Keratinocyte (primary cell): ENCODE results near the gene TMEM234. TPM values are rescaled to one million over a fixed set of nuclear protein-coding genes. Genes with fewer than 3 reads are reported as not detected.

ENCODE experiments used
- DNase-seq: peaks from one replicate; pipeline ENCODE4 v3.0.0-alpha.2; 2011; ENCODE audit warnings: low read depth, missing footprints, low spot score
- FAIRE-seq: peaks from 2 replicates; lab custom pipeline; 2011; peaks lifted over from hg19 to GRCh38; lab: Jason Lieb, UNC
- H2AFZ ChIP-seq: 2 replicates; pipeline ENCODE4 v1.6.0; 2012; ENCODE audit warnings: low read length, control low read depth, inconsistent platforms; ENCODE audit not compliant: control insufficient read depth
- H3K27ac ChIP-seq: 2 replicates; pipeline ENCODE4 v1.5.1; 2011; ENCODE audit warnings: low read length; ENCODE audit not compliant: control insufficient read depth, insufficient read depth
- H3K27me3 ChIP-seq: 3 replicates; pipeline ENCODE4 v1.6.0; 2011; ENCODE audit warnings: low read length; ENCODE audit not compliant: control insufficient read depth, insufficient read depth; ENCODE audit errors: extremely low read depth
- H3K36me3 ChIP-seq, 2 experiments: 2 replicates in 1 of 2; 3 replicates in 1 of 2; pipeline ENCODE4 v1.5.1; 2011; ENCODE audit warnings: low read length in 2 of 2, mild to moderate bottlenecking in 1 of 2; ENCODE audit not compliant: control insufficient read depth in 2 of 2, insufficient read depth in 2 of 2; ENCODE audit errors: extremely low read depth in 1 of 2
- H3K4me1 ChIP-seq: 3 replicates; pipeline ENCODE4 v1.5.1; 2011; ENCODE audit warnings: low read length; ENCODE audit not compliant: control insufficient read depth, insufficient read depth; ENCODE audit errors: extremely low read depth
- H3K4me2 ChIP-seq: 3 replicates; pipeline ENCODE4 v1.6.0; 2011; ENCODE audit warnings: low read depth, low read length; ENCODE audit not compliant: control insufficient read depth, insufficient read depth; ENCODE audit errors: extremely low read depth
- H3K4me3 ChIP-seq, 3 experiments: fragments of 200-600 bp in 1 of 3; sonication (generic) in 1 of 3; 2 replicates in 2 of 3; 3 replicates in 1 of 3; pipeline ENCODE4 v1.5.1; 2011 to 2016; ENCODE audit warnings: low read length in 3 of 3, mild to moderate bottlenecking in 3 of 3, control low read depth in 2 of 3, inconsistent platforms in 1 of 3, low read depth in 1 of 3, mixed read lengths in 1 of 3, mixed run types in 1 of 3, moderate library complexity in 1 of 3; ENCODE audit not compliant: control insufficient read depth in 2 of 3, insufficient read depth in 2 of 3; ENCODE audit errors: extremely low read depth in 1 of 3
- H3K79me2 ChIP-seq: 2 replicates; pipeline ENCODE4 v1.6.0; 2012; ENCODE audit warnings: low read length; ENCODE audit not compliant: control insufficient read depth, insufficient read depth
- H3K9ac ChIP-seq: 3 replicates; pipeline ENCODE4 v1.6.0; 2011; ENCODE audit warnings: low read length; ENCODE audit not compliant: control insufficient read depth, insufficient read depth; ENCODE audit errors: extremely low read depth
- H3K9me1 ChIP-seq: 3 replicates; pipeline ENCODE4 v1.6.0; 2011; ENCODE audit warnings: low read length; ENCODE audit not compliant: control insufficient read depth, insufficient read depth; ENCODE audit errors: extremely low read depth
- H3K9me3 ChIP-seq: 2 replicates; pipeline ENCODE4 v1.5.1; 2012; ENCODE audit warnings: low read depth, low read length; ENCODE audit not compliant: control insufficient read depth
- H4K20me1 ChIP-seq: 3 replicates; pipeline ENCODE4 v1.6.0; 2011; ENCODE audit warnings: low read length; ENCODE audit not compliant: control insufficient read depth, insufficient read depth; ENCODE audit errors: extremely low read depth
- EZH2 ChIP-seq: IDR thresholded peaks from one replicate; pipeline ENCODE4 v1.6.1; 2012; ENCODE audit warnings: inconsistent platforms, mild to moderate bottlenecking, low read length, moderate library complexity
- dilution Hi-C: fragments of 300-500 bp; cut with MboI; formaldehyde crosslinking; loops from one replicate; pipeline ENCODE4 v1.7.0; 2020; ENCODE audit warnings: low sequenced_read_pairs; ENCODE audit not compliant: extremely low pct_ligation_motif_present
- polyA plus RNA-seq, 5 experiments: library from polyadenylated mRNA; depleted of rRNA in 3 of 5; stranded (reverse) in 3 of 5; stranded (forward) in 1 of 5; unstranded in 1 of 5; fragments of >200 nt; gene quantifications; 1 replicate in 1 of 5; 2 replicates in 3 of 5; 3 replicates in 1 of 5; pipeline versions ENCODE4 v1.2.1 to v1.2.3, GENCODE V29; 2011 to 2012; ENCODE audit warnings: missing spikeins in 2 of 5, low read depth in 1 of 5, low replicate concordance in 1 of 5
- TF ChIP-seq, protein P1 (sequence below), 3 experiments: IDR thresholded peaks in 1 of 3; conservative IDR thresholded peaks in 1 of 3; optimal IDR thresholded peaks in 1 of 3; 2 replicates in 2 of 3; 3 replicates in 1 of 3; pipeline versions ENCODE3 to v1.5.1; 2011; ENCODE audit warnings: low read length in 3 of 3, mild to moderate bottlenecking in 3 of 3, moderate library complexity in 2 of 3, control low read depth in 1 of 3, inconsistent platforms in 1 of 3; ENCODE audit not compliant: insufficient read depth in 2 of 3; ENCODE audit errors: extremely low read depth in 1 of 3

The TMEM234 gene
- polyA plus RNA-seq, 1 donor (not counting 4 experiments of a cell fraction or from before 2014, with no cell fraction given): 14.4 TPM

DNA sequence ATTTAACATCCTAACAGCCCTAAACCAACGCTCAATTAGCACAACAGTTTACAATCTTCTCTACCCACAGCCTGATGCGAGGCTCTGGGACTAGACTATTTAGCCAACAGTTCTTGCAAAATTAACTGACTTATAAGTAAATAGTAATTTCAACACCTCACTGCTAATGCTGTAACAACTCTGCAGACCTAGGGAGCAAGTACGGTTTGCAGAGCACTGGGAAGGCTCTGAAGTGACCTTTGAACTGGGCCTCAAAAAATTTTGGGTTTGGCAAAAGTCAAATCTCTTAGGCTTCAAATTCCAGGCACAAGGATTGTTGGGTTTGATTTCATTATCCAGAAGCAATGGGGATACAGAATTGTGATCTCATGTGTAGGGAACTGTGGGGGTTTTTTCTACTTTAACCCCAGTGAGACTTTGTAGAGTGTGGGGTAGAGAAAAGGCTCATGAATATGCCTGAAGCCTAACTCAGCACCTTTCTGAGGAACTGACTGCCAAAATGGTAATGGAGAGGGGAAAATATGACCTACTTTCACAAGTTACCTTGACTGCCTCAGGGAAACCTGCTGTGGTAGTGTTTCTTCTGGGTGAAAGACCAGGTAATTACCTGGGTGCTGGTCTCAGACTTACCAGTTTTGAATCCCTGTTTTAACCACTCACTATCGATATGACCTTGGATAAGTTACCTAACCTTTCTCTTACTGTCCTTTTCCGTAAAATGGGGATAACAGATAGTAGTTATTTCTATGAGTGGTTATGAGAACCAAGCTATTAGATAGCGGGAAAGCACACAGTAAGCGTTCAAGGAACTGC, 43.6 kb downstream of the TMEM234 start:
- Histone ChIP-seq H3K4me3 (no peak overlapping the region), H3K9me1 (peaks cover 3% of the 10 kb centered on the region), H3K27ac (peak overlapping the region; percentile 90), H3K4me2 (peak overlapping the region; percentile 87), H3K9ac (peak overlapping the region; percentile 90), H3K9me3 (no peaks in the 10 kb centered on the region), H2AFZ (peak overlapping the region; percentile 4), H3K27me3 (no peaks in the 10 kb centered on the region), H3K79me2 (peaks cover 29% of the 10 kb centered on the region), H4K20me1 (no peaks in the 10 kb centered on the region), H3K4me1 (peaks cover 19% of the 10 kb centered on the region), H3K36me3 (peaks cover 10 to 29% of the 10 kb centered on the region in 2 experiments)
- dilution Hi-C loops: no loop called here
- FAIRE-seq (no peak), DNase-seq (no peak)
- TF ChIP-seq, protein P1, sequence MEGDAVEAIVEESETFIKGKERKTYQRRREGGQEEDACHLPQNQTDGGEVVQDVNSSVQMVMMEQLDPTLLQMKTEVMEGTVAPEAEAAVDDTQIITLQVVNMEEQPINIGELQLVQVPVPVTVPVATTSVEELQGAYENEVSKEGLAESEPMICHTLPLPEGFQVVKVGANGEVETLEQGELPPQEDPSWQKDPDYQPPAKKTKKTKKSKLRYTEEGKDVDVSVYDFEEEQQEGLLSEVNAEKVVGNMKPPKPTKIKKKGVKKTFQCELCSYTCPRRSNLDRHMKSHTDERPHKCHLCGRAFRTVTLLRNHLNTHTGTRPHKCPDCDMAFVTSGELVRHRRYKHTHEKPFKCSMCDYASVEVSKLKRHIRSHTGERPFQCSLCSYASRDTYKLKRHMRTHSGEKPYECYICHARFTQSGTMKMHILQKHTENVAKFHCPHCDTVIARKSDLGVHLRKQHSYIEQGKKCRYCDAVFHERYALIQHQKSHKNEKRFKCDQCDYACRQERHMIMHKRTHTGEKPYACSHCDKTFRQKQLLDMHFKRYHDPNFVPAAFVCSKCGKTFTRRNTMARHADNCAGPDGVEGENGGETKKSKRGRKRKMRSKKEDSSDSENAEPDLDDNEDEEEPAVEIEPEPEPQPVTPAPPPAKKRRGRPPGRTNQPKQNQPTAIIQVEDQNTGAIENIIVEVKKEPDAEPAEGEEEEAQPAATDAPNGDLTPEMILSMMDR (optimal IDR thresholded peaks at IDR 0.05 in 1 of 3, IDR thresholded peaks at IDR 0.05 in 1 of 3, conservative IDR thresholded peaks at IDR 0.05 in 1 of 3; ENCODE audit: extremely low read depth in 1 of 3, insufficient read depth in 2 of 3, low read length in 3 of 3): no peak
- no peak for TF ChIP-seq EZH2

DNA sequence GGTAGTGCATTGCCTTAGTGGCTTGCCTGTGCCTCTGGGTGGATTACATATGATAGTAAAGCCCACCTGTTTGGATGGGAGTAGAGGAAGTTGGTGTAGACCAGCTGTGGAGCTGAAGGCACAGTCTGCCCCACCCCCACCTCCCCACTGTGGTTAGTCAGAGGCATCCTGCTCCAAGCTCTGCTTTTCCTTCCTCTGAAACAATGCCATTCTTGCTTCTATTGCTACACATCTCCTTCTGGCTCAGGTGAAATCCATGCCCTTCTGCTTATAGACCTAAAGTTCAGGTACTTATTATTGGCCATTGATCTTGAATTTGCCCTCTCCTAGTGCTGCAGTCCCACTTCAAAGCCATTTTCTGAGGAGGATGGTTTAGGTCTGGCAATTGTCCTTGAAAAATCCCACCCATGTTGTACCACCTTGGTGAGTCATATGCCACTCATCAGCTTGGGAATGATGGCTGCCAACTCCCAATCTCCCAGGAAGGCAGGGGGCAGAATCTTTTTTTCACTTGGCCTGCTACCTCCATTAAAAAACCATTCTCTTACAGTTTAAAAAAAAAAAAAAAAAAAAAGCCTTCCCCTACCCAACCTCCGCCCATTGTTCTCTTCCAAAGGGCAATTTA, 49.4 kb downstream of the TMEM234 start:
- FAIRE-seq: peak; percentile 86
- DNase-seq: peak; percentile 7
- H3K27me3 ChIP-seq: no peaks in the 10 kb centered on the region
- no peaks in the 10 kb centered on the region for H4K20me1 ChIP-seq
- H3K4me2 ChIP-seq: peak overlapping the region; percentile 31
- H3K4me3 ChIP-seq: no peak overlapping the region
- peak overlapping the region; percentile 27 for H3K27ac ChIP-seq
- no peak overlapping the region for H3K9ac ChIP-seq
- no peaks in the 10 kb centered on the region for H3K9me3 ChIP-seq
- peaks cover 14 to 52% of the 10 kb centered on the region in 2 experiments for H3K36me3 ChIP-seq
- peaks cover 11% of the 10 kb centered on the region for H3K4me1 ChIP-seq
- H3K9me1 ChIP-seq: no peaks in the 10 kb centered on the region
- dilution Hi-C loops: no loop called here
- TF ChIP-seq, protein P1 (optimal IDR thresholded peaks at IDR 0.05 in 1 of 3, IDR thresholded peaks at IDR 0.05 in 1 of 3, conservative IDR thresholded peaks at IDR 0.05 in 1 of 3; ENCODE audit: extremely low read depth in 1 of 3, insufficient read depth in 2 of 3, low read length in 3 of 3): no peak
- no peak for TF ChIP-seq EZH2
- no peak overlapping the region for H2AFZ ChIP-seq
- no peaks in the 10 kb centered on the region for H3K79me2 ChIP-seq
